ENCODE data around the gene ATXN10.

DNA sequence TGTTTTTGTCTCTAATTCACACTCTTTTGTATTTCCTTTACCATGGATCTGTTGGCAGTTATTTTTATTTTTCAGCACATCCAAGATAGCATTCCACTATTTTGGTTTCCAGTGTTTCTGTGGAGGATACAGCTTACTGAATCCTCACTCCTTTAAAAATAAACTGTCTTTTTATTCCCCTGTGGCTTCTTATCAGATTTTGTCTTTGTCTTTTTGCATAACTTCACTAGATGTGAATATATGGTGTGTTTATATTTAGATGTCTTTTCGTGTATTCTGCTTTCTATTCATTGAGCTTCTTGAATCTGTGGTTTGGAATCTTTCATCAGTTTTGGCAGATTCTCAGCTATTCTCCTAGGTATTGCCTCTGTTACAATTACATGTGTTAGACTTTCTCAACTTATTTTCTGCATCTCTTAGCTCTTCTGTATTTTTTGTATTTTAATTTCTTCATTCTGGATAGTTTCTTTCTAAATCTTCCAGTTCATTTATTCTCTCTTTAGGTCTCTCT lies 7.4 kb upstream of the ATXN10 start:
- TF ChIP-seq EZH2phosphoT487 (IDR thresholded peaks at IDR 0.05; ENCODE audit: borderline replicate concordance) (no peak), SRF (IDR thresholded peaks at IDR 0.05; ENCODE audit: low read depth) (no peak), POLR2A (IDR thresholded peaks at IDR 0.05; ENCODE audit: borderline replicate concordance, extremely low read depth, insufficient read depth, insufficient read length) (no peak), YY1 (IDR thresholded peaks at IDR 0.05; ENCODE audit: extremely low read depth, insufficient replicate concordance, low read depth, low read length) (no peak), ZFX (IDR thresholded peaks at IDR 0.05) (no peak)
